NCI-H146 (cell line): ENCODE data around the gene OBSCN.
A peak's percentile ranks its signal among the peaks of the same experiment; 100 is the strongest.

Experiments used
- DNase-seq: peaks from one replicate; lab custom pipeline; 2025; lab: John Stamatoyannopoulos, UW

The OBSCN gene

GRCh38 chr1:228370439-228370940 is 162.6 kb downstream of the OBSCN start:
- DNase-seq = no peak

- DNase-seq = peak; percentile 48
Observed at GRCh38 chr1:228370941-228371740, 163.3 kb downstream of the OBSCN start.

GRCh38 chr1:228371741-228372182 is 163.9 kb downstream of the OBSCN start:
- DNase-seq = no peak

GRCh38 chr1:228372183-228373003 is 164.5 kb downstream of the OBSCN start:
- DNase-seq = no peak

DNA sequence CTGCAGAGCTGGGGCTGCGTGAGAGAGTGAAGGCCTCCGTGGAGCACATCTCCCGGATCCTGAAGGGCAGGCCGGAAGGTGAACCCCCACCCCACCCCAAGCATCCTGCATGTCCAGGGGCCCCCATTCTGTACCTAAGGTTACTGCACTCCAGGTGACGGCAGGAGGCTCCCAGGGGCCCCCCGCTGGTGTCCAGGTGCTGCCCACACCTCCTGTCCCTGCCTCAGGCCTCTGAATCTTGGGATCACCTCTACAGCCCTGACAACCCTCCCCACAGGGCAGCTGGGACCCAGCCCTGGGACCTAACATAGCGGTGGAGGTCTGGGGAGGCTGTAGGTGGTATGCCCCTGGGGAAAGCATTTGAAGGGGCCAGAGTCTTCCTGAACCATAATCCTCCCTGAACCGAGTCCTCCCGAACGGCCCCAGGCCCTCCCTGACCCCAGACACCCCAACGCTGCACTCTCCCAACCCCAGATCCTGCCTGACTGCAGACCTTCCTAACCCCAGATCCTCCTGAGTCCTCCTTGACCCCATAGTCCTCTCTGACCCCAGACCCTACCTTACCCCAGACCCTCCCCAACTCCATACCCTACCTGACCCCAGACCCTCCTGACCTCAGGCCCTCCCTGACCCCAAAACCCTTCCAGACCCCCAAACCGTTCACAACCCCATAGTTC is 165.3 kb downstream of the OBSCN start:
- DNase-seq = no peak

GRCh38 chr1:228373681-228374571 is 166.1 kb downstream of the OBSCN start:
- no peak for DNase-seq

DNA sequence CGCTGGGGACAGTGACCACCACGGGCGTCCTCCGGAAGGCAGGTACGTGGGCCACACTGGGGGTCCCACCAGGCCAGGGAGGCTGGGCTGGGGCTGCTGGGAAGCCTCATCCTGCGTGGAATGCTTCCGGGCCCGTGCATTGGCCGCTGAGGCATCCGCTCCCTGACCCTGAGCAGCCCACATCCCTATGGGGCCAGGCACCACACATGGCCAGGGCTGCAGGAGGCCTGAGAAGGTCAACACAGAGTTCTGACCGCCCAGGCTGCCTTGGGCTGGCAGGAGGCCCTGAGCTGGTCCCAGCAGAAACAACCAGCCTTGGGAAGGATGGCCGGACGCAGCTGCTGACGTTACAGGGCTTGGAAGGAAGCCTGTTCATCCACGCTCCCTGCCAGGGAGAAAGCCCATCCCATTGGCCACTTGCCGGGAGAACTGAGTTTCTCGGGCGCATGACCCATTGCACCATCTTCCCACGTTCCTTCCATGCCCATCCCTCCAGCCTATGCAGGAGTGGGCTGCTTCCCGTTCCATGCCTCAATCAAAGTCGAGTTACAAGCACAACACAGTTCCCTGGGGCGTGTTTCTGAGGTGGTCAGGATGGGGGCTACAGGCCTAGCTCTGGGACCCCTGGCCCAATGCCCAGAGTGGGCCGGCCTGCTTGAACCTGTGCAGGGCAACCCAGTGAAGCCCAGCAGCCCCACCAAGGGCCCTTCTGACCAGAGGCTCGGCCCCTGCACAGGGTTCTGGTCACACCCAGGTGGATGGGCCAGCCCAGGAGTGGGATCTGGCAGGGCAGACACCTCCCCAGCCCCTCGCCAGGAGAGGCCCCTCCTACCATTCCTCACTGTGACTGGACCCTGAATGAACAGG is 167.1 kb downstream of the OBSCN start:
- DNase-seq = no peak

DNA sequence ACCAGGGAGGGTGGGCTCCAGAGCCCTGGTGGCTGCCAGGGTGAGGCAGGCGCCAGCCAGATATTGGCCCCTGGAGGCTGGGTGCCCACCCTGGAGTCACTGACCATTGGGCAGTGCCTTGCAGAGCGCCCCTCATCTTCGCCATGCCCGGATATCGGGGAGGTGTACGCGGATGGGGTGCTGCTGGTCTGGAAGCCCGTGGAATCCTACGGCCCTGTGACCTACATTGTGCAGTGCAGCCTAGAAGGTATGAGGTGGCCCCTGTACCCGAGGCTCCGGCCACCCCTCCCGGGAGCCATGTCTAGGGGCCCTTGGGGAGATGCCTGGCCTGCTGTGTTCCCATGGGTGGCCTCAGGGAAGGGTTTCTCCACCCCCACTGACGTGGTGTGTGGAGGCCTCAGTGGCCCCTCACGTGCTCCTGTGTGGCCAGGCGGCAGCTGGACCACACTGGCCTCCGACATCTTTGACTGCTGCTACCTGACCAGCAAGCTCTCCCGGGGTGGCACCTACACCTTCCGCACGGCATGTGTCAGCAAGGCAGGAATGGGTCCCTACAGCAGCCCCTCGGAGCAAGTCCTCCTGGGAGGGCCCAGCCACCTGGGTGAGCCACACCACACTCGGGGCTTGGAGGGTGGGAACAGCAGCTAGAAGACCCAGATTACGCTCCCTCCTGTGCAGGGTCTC is 167.9 kb downstream of the OBSCN start:
- DNase-seq = no peak

DNA sequence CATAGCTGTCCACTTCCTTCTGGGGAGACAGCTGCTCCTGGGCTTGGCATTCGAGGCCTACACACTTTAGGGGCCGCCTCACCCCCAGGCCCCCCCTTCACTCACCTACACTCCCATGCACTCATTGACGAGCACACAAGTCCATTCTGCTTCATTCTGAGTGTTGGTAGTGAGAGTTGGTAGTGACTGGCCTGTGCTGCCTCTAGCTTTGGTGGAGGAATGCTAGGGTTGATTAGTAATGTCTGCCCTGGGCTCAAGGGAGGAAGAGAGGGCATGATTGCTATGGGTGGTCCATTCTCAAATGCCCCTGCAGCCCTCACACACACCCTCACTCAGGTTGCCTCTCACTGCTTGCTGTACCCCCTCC is 168.4 kb downstream of the OBSCN start:
- DNase-seq = no peak

DNA sequence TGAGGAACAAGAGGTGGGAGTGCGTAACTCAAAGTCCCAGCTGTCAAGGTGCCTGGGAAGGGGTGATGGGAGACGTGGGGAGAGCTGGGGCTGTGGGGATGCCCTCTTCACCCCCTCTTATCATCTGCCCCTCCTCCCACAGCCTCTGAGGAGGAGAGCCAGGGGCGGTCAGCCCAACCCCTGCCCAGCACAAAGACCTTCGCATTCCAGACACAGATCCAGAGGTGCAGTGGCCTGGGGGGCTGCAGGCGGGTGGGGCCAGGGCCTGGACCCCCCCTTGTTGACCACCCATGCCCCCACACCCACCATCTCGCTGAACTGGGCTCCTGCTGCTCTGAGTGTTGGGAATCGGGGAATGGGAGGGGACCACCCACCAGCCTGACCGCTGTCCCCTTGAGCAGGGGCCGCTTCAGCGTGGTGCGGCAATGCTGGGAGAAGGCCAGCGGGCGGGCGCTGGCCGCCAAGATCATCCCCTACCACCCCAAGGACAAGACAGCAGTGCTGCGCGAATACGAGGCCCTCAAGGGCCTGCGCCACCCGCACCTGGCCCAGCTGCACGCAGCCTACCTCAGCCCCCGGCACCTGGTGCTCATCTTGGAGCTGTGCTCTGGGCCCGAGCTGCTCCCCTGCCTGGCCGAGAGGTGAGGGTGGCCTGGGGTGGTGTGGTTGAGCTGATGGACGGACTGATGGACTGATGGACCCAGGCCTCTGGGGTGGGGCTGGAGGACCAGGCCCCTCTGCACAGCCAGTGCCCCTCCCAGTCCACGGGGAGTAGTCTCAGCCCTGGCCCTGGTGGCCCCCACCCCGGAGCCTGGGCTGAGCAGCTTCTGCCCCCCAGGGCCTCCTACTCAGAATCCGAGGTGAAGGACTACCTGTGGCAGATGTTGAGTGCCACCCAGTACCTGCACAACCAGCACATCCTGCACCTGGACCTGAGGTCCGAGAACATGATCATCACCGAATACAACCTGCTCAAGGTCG is 169.1 kb downstream of the OBSCN start:
- DNase-seq = no peak

- no peak for DNase-seq
Observed at GRCh38 chr1:228377664-228378089, 169.8 kb downstream of the OBSCN start.

GRCh38 chr1:228378090-228378872 is 170.4 kb downstream of the OBSCN start:
- DNase-seq = peak; percentile 89

GRCh38 chr1:228378873-228379460 is 171.1 kb downstream of the OBSCN start:
- peak; percentile 51 for DNase-seq

DNA sequence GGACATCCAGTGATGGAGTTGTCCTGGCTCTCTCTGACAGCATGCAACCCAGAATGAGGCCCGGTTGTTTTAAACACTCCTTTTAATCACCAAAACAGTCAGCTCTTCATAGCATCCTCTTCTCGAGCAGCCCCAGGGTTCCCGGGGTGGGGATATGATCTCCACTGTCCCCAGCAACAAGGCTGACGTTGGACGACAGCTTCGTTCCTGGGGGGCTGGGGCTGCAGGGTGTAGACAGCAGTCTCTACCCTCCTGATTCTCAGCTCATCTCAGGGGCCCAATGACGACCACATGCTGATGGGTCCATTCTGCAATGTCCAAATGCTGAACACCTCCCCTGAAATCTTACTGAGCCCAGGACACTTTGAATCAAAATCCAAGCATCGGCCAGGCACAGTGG is 171.8 kb downstream of the OBSCN start:
- DNase-seq = no peak

- DNase-seq = no peak
Observed at GRCh38 chr1:228381356-228381755, 173.5 kb downstream of the OBSCN start.

GRCh38 chr1:228383773-228384172 is 175.9 kb downstream of the OBSCN start:
- DNase-seq = no peak

- no peak for DNase-seq
Observed at GRCh38 chr1:228385232-228385631, 177.4 kb downstream of the OBSCN start.
